ENCODE results near the gene UBR1.
"Not testable (repeated sequence)": the region's sequence is repeated elsewhere in the genome, so short reads cannot be mapped to it uniquely, and the experiment has no call there.

Gene UBR1

DNA sequence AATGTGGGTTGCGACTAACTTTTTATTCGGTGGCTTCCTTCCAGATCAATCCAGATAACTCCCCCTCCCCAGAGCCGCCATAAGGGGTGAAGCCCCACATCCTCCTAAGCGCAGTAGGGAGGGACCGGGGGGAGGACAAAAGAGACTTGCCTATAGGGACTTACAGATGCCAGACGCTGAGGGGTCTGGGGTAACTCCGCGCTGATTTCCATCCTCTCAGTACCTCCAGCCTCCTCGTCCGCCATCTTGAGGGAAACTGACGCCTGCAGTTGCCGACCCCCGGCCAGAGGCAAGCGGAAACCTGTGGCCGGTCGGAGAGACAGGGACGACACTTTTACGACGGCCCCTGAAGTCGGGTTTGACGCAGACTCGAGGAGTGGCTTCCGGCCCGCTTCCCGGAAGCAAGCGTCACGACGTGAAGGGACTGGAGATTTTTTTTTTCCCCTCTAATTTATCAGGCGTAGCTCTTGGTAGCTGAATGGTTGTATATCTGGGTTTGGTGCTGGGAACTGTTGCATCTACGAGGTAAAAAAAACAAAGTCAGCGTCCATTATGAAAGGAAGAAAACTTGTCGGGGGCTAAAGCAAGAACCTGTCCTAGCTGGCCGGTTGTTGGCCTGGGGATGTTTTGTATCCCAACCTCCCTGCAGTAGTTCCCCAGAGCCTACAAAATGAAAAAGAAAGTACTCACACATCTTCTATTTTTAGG is at the start of gene UBR1:
Gene UBR1, minus strand, starts transcription at position 261 of the 708 bp plus-strand sequence. Its CDS starts 16 bp downstream, at position 245.
- DNase-seq = peak; percentile 93

DNA sequence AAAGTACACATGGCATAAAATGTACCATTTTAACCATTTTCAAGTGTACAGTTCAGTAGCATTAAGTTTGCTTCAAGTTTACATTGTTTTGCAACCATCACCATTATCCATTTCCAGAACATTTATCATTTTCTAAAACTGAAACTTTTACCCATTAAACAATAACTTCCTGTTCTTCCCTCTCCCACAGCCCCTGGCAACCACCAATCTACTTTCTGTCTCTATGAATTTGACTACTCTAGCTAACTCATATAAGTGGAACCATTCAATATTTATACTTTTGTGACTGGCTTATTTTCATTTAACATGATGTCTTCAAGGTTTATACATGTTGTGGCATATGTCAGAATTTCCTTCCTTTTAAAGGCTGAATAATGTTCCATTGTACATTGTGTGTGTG is 47.4 kb upstream of the UBR1 start:
- no peak for DNase-seq

DNA sequence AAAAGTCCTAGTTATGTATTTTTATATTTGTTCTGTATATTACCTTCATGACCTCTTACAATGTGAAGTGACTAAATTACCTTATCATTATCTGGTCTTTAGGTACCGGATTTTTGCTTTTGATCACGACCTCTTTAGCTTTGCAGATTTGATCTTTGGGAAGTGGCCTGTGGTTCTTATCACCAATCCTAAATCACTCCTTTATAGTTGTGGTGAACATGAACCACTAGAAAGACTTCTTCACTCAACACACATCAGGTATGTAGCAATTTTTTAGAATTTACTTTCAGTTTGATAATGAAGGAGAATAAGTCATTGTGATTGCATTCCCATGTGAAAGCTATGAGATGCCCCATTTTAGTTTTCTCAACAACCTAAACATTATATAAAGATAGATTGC is 45.9 kb upstream of the UBR1 start:
- DNase-seq = no peak

DNA sequence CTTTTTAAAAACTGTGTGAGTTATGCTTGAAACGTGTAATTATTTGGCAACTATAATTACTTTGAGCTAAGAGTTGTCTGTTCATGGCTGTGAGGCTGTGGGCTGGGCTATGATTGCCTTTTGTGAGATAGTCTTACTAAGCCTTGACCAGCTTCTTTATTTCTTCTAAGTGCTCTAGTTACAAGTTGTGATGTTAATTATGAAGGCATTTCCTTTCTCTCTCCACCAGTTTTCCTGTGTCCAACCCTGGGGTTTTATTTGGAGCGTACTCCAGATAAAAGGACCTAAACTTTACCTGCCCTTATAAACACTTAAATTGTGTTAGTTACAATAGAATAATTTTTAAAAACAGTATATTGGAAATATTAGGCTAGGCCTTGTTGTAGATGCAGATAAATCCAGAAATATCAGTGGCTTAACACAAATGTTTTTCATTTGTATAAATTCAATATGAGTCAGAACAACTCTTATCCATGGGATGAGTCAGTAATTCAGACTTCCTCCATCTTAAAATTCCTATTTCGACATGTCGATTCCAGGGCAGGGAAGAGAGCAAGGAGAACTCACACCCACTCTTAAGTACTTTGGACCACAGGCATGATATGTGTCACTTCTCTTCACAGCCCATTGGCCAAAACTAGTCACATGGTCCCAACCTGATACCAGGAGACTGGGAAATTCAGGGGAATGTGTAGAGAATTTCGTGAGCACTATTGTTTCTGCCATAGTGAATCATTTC is 44.5 kb upstream of the UBR1 start:
- peak; percentile 92 for DNase-seq

GRCh38 chr15:43146184-43146583 is 40.3 kb upstream of the UBR1 start:
- DNase-seq = no peak

DNA sequence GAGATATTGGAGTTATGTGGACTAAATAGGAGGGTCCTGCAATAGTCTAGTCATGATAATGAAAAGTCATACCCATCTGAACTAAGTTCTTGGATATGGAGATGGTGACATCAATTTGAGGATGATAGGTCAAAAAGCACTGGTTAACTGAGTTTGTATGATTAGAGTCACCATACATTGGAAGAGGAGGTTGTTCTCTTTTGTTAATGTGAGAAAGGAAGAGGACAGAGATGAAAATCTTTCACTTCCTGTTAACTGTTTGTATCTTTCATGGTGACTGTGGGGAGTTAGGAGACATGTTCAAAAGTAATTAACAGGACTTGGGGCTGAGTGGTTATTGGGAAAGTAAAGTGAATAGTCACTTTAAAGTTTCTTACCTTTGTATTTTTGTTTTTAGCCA is 38.7 kb upstream of the UBR1 start:
- no peak for DNase-seq

DNA sequence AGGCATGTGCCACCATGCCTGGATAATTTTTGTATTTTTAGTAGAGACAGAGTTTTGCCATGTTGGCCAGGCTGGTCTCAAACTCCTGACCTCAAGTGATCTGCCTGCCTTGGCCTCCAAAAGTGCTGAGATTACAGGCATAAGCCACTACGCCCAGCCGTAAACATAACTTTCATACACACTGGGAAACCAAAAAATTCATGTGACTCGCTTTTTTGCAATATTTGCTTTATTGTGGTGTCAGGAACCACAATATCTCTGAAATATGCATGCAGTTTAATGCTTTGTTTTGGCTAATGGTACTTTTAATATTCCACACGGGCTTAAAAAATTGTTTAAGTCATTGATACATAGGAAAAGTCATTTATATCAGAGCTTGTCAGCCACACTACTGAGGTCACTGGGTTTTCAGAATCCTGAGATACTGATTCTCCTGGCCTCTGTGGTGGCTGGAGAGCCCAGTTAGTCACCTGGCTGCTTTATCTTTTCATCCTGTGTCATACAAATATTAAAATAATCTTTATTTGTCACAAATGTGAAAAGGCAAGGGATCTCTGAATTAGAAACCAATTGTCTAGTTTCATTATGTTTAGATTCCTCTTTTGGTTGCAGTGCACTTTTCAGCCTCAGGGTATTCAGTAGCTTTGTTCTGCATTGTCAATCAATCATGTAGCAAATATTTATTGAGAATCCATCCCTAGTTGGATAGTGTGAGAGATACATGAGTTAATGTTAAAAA is 37.5 kb upstream of the UBR1 start:
- DNase-seq = peak; percentile 19

DNA sequence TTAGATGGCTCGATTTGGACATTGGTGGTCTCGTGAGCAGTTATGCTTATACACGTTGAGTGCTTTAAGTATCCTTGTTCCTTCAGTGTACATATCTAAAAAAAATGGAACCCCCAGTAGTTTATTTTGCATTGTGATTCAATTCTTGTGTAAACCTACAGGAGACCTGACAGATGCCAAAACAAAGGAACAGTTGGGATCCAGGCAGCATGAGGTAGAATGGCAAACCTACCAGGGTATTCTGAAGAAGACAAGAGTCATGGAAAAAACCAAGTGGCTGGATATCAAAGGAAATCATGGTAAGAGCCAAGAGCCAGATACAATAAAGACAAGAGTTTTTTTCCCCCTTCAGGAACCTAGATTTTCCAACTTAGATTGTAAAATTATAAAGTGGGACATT is 29.5 kb upstream of the UBR1 start:
- DNase-seq = no peak

GRCh38 chr15:43134157-43134635 is 28.4 kb upstream of the UBR1 start:
- no peak for DNase-seq

GRCh38 chr15:43133430-43134156 is 27.8 kb upstream of the UBR1 start, which contains the start of gene TMEM62:
Gene TMEM62 (plus strand): TSS chr15:43133586. CDS start chr15:43133803, 217 bp downstream.
- DNase-seq = peak; percentile 31

DNA sequence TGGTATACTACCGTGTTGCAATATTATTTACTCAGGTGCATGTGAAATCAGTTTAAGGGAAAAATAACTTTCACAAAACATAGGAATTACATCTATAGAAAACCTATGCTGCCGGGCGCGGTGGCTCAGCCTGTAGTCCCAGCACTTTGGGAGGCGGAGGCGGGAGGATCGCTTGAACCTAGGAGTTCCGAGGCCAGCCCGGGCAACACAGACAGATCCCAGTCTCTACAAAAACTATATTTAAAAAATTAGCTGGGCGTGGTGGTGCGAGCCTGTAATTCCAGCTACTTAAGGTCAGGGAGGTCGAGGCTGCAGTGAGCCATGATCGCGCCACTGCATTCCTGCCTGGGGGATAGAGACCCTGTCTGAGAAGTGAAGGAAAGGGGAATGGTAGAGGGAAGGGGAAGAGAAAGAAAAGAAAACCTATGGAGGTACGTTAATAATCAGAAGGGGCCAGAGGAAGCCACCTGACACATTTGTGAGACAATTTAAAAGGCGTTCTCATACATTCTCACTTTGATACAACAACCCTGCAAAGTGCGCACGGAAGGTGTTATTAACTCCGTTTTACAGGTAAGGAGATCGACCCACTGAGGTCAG is 27.1 kb upstream of the UBR1 start:
- no peak for DNase-seq

GRCh38 chr15:43128980-43129335 is 23.1 kb upstream of the UBR1 start:
- DNase-seq = no peak

DNA sequence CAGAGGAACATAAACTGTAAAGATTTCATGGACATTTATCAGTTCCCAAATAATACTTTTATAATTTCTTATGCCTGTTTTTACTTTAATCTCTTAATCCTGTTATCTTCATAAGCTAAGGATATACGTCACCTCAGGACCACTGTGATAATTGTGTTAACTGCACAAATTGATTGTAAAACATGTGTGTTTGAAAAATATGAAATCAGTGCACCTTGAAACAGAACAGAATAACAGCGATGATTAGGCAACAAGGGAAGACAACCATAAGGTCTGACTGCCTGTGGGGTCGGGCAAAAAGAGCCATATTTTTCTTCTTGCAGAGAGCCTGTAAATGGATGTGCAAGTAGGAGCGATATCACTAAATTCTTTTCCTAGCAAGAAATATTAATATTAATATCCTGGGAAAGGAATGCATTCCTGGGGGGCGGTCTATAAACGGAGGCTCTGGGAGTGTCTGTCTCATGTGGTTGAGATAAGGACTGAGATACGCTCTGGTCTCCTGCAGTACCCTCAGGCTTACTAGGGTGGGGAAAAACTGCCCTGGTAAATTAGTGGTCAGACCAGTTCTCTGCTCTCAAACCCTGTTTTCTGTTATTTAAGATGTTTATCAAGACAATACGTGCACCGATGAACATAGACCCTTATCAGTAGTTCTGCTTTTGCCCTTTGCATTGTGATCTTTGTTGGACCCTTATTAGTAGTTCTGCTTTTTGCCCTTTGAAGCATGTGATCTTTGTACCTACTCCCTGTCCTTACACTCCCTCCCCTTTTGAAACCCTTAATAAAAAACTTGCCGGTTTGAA is 22.5 kb upstream of the UBR1 start:
- not testable (repeated sequence) for DNase-seq

DNA sequence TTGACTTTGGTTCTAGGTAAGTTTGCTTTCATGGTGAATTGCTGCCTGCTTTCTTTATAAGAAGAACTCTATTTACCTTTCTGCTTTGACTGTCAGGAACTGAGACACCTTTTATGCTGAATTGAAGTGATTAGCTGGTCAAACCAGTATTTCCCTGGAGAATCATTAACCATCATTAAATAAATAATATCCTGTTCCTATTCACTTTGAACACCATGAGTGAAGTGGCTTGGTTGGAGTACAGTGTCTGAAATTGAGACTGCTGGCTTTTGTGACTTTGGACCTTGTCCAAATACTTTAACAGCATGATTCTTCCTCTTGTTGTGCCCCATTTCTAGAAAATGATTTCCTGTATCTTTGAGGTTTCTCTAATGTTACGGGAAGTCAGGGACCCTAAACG is 21.9 kb upstream of the UBR1 start:
- DNase-seq = no peak

DNA sequence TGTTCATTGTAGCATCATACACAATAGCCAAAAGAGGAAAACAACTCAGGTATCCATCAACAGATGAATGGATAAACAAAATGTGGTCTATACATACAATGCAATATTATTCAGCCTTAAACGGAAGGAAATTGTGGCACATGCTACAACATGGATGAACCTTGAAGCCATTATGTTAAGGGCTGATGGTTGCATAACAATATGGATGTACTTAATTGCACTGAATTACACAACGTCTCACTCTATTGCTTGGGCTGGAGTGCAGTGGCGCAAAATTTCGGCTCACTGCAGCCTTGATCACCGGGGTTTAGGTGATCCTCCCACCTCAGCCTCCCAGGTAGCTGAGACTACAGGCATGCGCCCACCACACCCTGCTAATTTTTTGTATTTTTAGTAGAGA is 20.5 kb upstream of the UBR1 start:
- no peak for DNase-seq

DNA sequence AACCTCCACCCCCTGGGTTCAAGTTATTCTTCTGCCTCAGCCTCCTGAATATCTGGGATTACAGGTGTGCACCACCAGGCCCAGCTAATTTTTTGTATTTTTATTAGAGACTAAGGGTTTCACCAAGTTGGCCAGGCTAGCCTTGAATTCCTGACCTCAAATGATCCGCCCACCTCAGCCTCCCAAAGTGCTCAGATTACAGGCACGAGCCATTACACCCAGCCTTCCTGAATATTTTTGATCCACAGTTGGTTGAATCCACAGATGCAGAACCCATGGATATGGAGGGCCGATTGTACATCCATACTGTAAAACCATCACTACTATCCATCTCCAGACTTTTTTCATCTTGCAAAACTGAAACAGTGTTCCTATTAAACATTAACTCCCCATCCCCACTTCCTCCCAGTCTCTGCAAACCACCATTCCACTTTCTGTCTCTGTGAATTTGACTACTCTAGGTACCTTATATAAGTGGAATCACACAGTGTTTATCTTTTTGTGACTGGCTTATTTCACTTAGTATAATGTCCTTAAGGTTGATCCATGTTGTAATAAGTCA is 19.3 kb upstream of the UBR1 start:
- DNase-seq = no peak

GRCh38 chr15:43121863-43122262 is 16.0 kb upstream of the UBR1 start:
- DNase-seq = no peak

- no peak for DNase-seq
Measured at GRCh38 chr15:43118829-43119228, 13.0 kb upstream of the UBR1 start.

DNA sequence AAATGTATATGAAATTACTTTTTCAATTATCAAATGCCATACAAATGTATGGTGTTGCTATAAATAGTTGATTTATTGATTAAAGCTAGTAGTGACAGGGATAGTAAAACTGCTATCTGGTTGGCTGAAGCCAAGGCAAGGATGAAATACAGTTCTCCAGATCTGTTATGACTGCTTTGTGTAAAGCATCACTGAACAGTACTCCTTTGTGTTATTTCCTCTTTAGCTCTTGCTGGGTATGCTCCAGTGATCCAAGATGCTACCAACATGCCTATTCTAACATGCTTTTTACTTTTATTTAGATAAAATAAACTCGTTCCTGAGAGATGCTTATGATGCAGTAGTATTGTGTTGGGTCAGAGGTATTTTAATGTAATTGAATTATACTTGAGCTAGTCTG is 12.4 kb upstream of the UBR1 start:
- no peak for DNase-seq

DNA sequence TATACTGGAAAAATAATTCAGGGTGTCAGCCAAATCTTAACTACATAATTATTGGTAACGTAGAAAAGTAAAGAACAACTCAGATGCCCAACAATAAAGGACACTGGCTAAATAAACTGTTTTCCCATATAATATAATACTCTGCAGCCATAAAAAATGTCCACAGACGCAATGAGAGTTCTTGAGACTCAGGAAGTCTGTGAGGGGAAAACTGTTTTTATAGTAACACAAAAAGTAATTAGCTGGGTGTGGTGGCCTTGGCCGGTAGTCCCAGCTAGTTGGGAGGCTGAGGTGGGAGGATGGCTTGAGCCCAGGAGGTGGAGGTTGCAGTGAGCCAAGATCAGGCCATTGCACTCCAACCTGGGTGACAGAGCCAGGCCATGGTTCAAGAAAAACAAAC is 5.5 kb upstream of the UBR1 start:
- no peak for DNase-seq

DNA sequence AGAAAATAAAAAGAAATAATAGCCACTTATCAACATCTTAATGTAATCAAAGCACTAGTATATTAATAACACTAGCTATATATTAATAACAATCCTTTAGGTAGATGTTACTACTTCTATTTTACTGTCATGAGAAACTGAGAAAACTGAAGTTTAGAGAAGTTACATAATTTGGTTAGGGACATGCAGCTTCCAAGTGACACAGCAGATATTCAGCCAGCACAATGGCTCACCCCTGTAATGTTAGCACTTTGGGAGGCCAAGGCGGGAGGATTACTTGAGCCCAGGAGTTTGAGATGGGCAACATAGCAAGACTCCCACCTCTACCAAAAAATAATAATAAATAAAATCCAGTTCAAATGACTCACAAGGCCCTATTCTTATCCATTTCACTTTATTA is 1.9 kb upstream of the UBR1 start:
- no peak for DNase-seq

GRCh38 chr15:43106486-43106829 is 620 bp upstream of the UBR1 start:
- no peak for DNase-seq
